ENCODE data around the gene SQOR.

The SQOR gene

DNA sequence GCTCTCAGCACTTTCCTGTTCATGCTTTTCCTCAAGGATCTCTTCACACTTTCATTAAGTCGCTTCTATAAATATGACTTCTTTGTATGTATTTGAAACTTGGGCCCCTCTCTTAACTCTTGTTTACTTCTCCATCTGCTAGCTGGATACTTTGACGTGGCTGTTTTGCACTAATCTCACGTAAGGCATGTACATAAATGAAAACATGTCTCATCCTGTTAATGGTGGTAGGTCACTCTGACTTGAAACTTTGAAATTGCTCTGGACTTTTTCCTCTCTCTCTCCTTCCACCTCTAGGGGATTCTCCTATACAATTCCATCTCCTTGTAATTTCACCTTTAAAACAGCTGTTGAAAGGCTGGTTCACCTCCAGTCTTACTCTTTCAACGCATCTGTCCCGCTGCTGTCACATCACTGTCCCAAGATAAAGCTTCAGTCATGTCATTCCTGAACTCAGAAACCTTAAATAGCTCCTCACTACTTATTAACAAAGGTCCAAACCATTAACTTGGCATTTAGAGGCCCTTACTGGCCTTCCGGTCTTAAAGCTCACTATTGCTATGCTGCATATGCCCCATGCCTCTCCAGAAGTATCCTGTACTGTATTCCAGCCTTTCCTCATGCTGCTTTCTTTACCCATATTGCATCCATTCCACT lies 46.5 kb upstream of the SQOR start:
- DNase-seq (ENCODE audit: low read depth in 2 of 2), result peak; percentile 22 to 30
- TF ChIP-seq, protein P1, sequence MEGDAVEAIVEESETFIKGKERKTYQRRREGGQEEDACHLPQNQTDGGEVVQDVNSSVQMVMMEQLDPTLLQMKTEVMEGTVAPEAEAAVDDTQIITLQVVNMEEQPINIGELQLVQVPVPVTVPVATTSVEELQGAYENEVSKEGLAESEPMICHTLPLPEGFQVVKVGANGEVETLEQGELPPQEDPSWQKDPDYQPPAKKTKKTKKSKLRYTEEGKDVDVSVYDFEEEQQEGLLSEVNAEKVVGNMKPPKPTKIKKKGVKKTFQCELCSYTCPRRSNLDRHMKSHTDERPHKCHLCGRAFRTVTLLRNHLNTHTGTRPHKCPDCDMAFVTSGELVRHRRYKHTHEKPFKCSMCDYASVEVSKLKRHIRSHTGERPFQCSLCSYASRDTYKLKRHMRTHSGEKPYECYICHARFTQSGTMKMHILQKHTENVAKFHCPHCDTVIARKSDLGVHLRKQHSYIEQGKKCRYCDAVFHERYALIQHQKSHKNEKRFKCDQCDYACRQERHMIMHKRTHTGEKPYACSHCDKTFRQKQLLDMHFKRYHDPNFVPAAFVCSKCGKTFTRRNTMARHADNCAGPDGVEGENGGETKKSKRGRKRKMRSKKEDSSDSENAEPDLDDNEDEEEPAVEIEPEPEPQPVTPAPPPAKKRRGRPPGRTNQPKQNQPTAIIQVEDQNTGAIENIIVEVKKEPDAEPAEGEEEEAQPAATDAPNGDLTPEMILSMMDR (IDR thresholded peaks at IDR 0.05; ENCODE audit: low read depth, low read length), result no peak
- peak overlapping the region; percentile 92 to 95 for H3K4me3 ChIP-seq (replicated peaks in 1 of 2; ENCODE audit: low read depth in 2 of 2, low read length in 2 of 2)

DNA sequence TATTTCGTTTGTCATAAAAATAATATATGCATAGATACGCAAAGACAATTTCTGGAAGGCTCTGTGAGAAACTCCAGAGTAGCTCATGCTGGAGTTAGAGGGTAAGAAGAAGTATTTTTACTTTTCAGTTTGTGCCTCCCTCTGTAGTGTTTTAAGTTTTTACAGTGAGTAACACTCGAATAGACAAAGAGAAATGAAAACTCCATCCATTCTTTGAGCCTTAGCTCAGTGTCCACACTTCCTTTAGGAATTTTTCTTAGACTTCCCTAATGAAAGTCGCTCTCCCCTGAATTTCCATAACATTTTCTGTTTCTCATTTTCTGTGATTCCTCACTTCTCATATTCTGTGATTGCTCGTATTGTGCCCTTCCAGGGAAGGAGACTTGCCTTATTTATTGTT lies 45.6 kb upstream of the SQOR start:
- peak in 1 of 2 donors; percentile 31 for DNase-seq (ENCODE audit: low read depth in 2 of 2)
- peak overlapping the region in 1 of 2 donors; percentile 95 for H3K4me3 ChIP-seq (replicated peaks in 1 of 2; ENCODE audit: low read depth in 2 of 2, low read length in 2 of 2)
- TF ChIP-seq, protein P1 (IDR thresholded peaks at IDR 0.05; ENCODE audit: low read depth, low read length), result no peak

DNA sequence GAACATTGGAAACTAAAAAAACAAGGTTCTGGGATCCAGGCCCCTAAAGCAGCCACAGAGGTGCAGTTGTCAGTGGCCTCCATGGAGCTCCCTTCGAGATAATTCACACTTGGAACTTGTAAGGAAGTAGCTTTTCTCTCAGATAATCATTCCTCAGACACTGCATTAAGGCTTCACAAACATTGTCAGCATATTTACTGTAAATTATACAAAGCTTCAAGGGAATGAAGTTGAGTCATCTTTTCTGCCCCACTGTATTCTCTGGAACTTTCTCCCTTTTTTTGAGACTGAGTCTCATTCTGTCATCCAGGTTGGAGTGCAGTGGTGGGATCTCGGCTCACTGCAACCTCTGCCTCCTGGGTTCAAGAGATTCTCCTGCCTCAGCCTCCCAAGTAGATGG lies 40.5 kb upstream of the SQOR start:
- TF ChIP-seq, protein P1 (IDR thresholded peaks at IDR 0.05; ENCODE audit: low read depth, low read length), result no peak
- H3K4me3 ChIP-seq (replicated peaks in 1 of 2; ENCODE audit: low read depth in 2 of 2, low read length in 2 of 2), result no peak overlapping the region
- no peak for DNase-seq (ENCODE audit: low read depth in 2 of 2)

DNA sequence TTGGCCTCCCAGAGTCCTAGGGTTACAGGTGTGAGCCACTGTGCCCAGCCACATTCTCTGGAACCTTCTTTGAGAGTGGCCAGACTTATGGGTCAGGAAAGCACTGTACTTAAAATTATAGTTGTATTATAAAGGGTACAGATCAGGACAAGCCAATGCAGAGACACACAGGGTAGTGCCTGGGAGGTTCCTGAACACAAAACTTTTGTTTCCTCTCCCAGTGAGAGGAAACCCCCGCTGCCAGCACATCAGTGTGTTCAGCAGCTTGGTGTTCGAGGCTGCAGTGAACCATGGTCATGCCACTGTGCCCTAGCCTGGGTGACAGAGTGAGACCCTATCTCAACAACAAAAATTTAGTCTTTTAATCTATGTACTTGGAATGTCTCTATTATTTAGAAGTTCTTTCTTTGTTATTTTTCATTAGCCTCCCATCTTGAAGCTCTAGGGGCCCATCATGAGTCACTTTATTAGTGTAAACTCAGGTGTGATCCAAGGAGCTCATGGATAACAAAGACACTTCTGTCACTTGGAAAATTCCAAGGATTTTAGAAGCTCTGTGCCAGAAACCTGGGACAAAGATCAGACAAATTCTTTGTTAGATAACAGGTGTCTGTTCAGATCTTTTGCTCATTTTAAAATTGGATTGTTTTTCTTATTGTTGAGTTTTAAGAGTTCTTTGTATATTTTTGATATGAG lies 39.8 kb upstream of the SQOR start:
- no peak overlapping the region for H3K4me3 ChIP-seq (replicated peaks in 1 of 2; ENCODE audit: low read depth in 2 of 2, low read length in 2 of 2)
- DNase-seq (ENCODE audit: low read depth in 2 of 2), result no peak
- TF ChIP-seq, protein P1 (IDR thresholded peaks at IDR 0.05; ENCODE audit: low read depth, low read length), result no peak

DNA sequence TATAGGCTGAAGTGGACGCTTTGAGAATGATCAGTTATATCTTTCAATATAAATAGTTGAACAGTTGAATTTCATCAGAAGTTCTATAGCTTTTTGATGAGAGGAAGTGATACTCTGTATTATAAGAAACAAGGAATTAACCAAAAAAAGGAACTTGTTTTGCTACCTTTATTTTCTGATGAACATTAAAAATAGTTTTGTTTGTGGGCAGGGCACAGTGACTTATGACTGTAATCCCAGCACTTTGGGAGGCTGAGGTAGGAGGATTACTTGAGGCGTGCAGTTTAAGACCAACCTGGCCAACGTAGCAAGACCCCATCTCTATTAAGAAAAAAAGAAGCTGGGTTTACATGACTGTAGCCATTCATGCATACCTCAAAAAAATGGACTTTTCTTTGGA lies 30.9 kb upstream of the SQOR start:
- TF ChIP-seq, protein P1 (IDR thresholded peaks at IDR 0.05; ENCODE audit: low read depth, low read length), result no peak
- no peak overlapping the region for H3K4me3 ChIP-seq (replicated peaks in 1 of 2; ENCODE audit: low read depth in 2 of 2, low read length in 2 of 2)
- no peak for DNase-seq (ENCODE audit: low read depth in 2 of 2)

DNA sequence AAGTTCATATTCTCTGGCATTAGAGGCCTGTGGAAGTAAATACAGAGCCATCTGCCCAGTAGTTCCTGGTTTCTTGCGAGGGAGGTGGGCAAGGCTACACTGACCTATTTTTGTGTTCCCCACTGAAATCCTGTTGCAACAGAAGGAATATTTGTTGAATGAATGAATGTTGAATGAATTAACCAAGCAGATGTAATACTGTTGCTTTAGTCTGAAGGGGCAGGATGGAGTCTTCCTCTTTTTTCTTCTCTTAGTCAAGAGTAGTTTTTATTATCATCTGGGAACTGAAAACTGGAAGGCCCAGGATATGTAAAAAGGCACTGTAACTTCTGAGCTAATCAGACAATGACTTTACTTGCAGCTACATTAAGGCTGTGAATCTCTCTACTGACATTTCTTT lies 30.5 kb upstream of the SQOR start:
- TF ChIP-seq, protein P1 (IDR thresholded peaks at IDR 0.05; ENCODE audit: low read depth, low read length), result no peak
- H3K4me3 ChIP-seq (replicated peaks in 1 of 2; ENCODE audit: low read depth in 2 of 2, low read length in 2 of 2), result no peak overlapping the region
- DNase-seq (ENCODE audit: low read depth in 2 of 2), result no peak

All from cardiac fibroblast (primary cell).